GM19467 (cell line): Measurements from ENCODE around the gene TCF7L2.
"Not testable (repeated sequence)": the region's sequence is repeated elsewhere in the genome, so short reads cannot be mapped to it uniquely, and the experiment has no call there.

Source experiments
- ATAC-seq: cut with Tn5 transposase; IDR thresholded peaks from one replicate; pipeline ENCODE4 v1.9.1; 2021; ENCODE audit warnings: mild to moderate bottlenecking, moderate library complexity; ENCODE audit not compliant: unreplicated experiment

The TCF7L2 gene

GRCh38 chr10:113060201-113061053, 110.4 kb downstream of the TCF7L2 start:
- no peak for ATAC-seq

- no peak for ATAC-seq
Measured at GRCh38 chr10:113061054-113061430, 111.0 kb downstream of the TCF7L2 start.

- no peak for ATAC-seq
Measured at GRCh38 chr10:113061557-113061956, 111.5 kb downstream of the TCF7L2 start.

- no peak for ATAC-seq
Measured at GRCh38 chr10:113063043-113063967, 113.3 kb downstream of the TCF7L2 start.

GRCh38 chr10:113064039-113064438, 114.0 kb downstream of the TCF7L2 start:
- ATAC-seq, result no peak

- not testable (repeated sequence) for ATAC-seq
Measured at GRCh38 chr10:113066120-113066519, 116.1 kb downstream of the TCF7L2 start.

GRCh38 chr10:113066561-113067312, 116.7 kb downstream of the TCF7L2 start:
- no peak for ATAC-seq

GRCh38 chr10:113067501-113067900, 117.5 kb downstream of the TCF7L2 start:
- no peak for ATAC-seq

GRCh38 chr10:113068178-113068890, 118.3 kb downstream of the TCF7L2 start:
- no peak for ATAC-seq

- no peak for ATAC-seq
Measured at GRCh38 chr10:113069595-113069994, 119.5 kb downstream of the TCF7L2 start.

- no peak for ATAC-seq
Measured at GRCh38 chr10:113071446-113071845, 121.4 kb downstream of the TCF7L2 start.

GRCh38 chr10:113073549-113074189, 123.6 kb downstream of the TCF7L2 start:
- no peak for ATAC-seq

GRCh38 chr10:113076949-113077348, 126.9 kb downstream of the TCF7L2 start:
- no peak for ATAC-seq

GRCh38 chr10:113078282-113078907, 128.3 kb downstream of the TCF7L2 start:
- no peak for ATAC-seq

GRCh38 chr10:113080061-113080924, 130.2 kb downstream of the TCF7L2 start:
- no peak for ATAC-seq

- no peak for ATAC-seq
Measured at GRCh38 chr10:113080925-113081229, 130.8 kb downstream of the TCF7L2 start.

GRCh38 chr10:113084031-113084430, 134.0 kb downstream of the TCF7L2 start:
- no peak for ATAC-seq

GRCh38 chr10:113085776-113086175, 135.7 kb downstream of the TCF7L2 start:
- ATAC-seq, result no peak

GRCh38 chr10:113086282-113086681, 136.2 kb downstream of the TCF7L2 start:
- ATAC-seq, result no peak
